GM21381 (cell line): ENCODE results near the gene EFEMP2.

ENCODE experiments used
- ATAC-seq: cut with Tn5 transposase; IDR thresholded peaks from one replicate; pipeline ENCODE4 v1.9.1; 2021; ENCODE audit warnings: mild to moderate bottlenecking, moderate library complexity; ENCODE audit not compliant: unreplicated experiment

EFEMP2 gene

DNA sequence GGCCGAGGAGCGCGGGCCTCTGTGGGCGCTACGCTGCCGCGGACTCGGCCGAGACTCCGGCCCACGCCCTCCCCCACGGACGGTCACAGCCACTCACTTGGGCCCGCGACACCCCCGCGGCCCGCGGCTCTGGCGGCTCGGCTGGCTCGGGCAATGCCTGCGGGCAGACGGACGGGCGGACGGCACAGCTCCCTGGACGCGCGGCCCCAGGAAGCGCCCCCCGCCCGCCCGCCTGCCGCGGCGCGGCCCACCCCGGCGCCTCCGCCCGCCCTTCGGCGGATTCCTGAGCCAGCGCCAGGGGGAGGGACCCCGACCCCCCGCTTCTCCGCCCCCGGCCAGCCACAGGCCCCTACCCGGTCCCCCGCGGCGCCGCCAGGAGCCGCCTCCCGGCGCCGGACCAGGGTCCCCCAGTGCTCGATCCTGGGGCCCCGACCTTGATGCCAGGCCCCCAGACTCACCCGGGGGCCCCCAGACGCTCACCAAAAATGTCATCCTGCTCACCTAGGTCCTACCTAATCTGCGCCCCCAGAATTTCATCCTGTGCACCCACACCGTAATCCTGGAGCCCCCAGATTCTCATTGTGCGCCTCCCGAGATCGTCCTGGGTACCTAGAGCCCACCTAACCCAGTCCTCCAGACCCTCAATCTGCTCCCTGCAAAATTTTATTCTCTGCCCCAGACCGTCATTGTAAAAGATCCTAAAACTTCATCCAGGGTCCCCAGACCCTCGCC lies at the start of gene EFEMP2:
Gene EFEMP2 (minus strand): TSS at position 215 of the 732 bp plus-strand sequence. CDS start 446 bp downstream, outside the sequence.
- no peak for ATAC-seq

DNA sequence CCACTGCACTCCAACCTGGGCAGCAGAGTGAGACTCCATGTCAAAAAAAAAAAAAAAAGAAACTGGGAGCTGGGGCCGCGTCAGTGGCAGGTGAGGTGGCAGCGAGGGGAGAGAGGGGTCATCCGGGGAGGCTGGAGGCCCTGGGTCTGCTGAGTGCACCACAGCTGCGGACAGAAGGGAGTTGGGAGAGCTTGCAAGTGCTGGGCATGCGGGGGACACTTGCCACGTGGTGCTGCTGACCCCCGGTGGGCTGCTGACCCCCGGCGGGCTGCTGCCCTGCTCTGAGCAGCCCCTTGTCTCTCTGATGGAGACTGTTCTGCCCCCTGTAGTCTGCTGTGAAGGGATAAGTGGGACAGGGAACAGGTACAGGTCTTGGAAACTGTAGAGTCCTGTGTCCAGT lies 49.3 kb upstream of the EFEMP2 start:
- ATAC-seq = no peak

DNA sequence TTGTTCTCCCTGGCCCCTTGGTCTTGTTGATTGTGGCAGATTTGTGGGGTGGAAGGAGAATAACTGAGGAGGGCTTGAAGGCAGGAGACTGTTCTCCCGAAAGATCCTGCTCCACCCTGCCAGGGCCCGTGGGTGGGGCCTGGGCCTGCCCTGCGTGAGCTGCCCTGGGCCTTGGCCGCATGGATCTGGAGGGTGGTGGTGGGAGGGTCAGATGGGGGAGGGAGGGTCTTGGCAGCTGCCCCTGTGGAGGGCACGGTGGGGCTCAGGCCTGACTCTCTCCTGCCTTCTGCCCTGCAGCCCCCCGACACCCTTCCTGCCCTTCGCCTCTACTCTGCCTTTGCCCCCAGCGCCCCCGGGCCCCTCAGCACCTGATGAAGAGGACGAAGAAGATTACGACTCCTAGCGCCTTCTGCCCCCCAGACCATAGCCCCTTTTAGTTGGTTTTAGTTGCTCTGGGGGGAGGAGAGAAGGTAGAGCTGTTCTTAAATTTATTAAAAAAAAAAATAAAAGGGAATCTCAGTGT lies 48.5 kb upstream of the EFEMP2 start:
- ATAC-seq = no peak

DNA sequence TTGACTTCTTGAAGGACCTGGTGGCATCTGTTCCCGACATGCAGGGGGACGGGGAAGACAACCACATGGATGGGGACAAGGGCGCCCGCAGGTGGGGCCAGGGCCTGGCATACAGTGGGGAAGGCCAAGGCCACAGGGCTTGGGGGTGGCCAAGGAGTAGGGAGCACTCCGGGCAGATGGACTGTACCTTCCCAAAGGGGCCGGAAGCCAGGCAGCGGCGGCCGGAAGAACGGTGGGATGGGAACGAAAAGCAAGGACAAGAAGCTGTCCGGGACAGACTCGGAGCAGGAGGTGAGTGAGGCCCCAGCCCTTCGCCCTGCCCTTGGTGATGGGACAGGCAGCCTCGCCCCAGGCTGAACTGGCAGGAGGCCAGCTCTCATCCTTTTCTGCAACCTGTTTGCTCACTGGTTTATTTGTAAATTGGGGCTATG lies 47.8 kb upstream of the EFEMP2 start:
- no peak for ATAC-seq

DNA sequence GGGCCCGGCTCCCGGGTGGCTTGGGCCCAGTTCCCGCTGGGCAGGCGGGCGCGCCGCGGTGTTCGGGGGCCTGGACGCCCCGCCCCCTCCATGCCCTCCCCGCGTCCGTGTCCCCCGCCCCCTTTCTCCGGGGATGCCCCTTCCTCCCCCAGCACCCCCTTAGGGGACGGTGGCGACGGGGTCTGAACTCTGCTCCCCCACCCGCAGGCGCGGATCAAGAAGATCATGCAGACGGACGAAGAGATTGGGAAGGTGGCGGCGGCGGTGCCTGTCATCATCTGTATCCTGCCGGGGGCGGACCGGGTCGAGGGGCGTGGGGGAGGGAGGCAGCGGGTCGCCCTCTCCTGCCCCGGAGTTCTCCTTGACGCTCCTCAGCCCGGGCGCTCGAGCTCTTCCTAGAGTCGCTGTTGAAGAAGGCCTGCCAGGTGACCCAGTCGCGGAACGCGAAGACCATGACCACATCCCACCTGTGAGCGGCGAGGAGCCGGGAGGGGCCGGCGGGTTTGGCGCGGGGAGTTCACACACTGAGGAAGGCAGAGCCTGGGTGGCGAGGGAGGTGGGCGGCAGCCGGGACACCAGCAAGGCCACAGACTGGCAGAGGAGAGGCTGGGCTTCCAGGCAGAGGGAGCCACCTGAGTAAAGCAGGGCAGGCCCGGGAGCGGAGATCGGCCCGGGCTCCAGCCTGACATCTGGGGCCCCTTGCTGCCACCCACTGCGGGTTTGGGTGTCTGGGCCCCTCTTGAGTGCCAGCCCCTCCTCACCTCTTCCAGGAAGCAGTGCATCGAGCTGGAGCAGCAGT lies 47.2 kb upstream of the EFEMP2 start:
- ATAC-seq = peak; percentile 38

DNA sequence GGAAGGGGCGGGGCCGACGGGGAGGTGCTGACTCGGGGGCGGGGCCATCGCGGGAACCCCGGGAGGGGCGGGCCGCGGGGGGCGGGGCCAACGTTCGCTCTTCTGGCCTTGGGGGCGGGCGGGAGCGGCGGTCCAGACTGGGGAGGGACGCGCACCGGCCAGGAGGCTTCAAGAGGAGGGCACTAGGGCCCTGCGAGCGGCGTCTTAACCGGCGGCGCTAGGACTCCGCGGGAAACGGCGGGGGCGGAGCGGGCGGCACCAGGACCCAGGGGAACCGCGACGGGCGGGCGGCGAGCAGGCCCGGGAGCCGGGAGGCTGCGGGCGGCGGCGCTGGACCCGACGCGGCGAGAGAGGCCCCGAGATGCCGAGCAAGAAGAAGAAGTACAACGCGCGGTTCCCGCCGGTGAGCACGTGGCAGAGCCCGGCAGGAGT lies 46.6 kb upstream of the EFEMP2 start, which contains the start of gene DRAP1:
Gene DRAP1 (plus strand): TSS at position 286 of the 432 bp plus-strand sequence. CDS start 76 bp downstream, at position 362.
- ATAC-seq = peak; percentile 74

DNA sequence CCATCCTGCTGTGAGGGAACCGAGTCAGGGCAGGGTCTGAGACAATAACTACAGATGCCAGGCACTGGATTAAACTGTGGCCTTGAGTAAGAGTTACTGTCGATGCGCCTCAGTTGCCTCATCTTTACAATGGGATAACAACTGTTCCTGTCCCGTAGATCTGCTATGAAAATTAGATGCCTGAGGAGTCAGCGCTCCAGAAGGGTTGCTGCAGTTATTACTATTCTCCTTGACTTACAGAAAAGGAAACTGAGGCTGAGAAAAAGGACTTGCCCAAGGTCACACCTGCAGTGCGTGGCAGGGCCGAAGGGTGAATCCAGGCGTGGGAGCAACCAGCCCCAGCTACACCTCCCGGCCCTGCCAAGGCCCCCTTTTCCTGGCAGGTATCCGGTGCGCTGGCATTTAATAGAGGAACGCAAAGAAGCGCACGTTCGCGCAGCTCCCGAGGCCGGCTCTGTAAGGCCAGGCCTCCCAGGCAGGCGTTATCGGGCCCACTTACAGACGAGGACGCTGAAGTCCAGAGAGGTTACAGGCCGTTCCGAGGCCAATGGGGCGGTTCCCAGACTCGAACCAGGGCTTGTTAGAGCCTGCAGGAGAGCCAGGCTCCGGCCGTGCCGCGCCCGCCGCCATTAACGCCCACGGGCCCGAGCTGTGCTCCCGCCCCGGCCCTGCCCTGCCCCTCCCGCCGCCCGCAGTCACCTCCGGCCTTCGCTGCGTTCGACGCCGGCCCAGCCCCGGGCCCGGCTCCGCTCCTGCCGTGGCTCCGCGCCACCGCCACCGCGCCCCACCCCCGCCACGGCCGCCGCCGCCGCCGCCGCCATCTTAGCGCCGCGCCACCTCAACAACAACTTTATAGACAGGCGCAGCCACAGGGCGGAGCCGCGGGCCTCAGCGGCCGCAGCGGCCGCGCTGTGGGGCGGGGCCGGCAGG lies 45.9 kb upstream of the EFEMP2 start, which contains the start of gene C11orf68:
Gene C11orf68 (minus strand): TSS at position 852 of the 930 bp plus-strand sequence. CDS start 31 bp downstream, at position 821.
- ATAC-seq = peak; percentile 44

DNA sequence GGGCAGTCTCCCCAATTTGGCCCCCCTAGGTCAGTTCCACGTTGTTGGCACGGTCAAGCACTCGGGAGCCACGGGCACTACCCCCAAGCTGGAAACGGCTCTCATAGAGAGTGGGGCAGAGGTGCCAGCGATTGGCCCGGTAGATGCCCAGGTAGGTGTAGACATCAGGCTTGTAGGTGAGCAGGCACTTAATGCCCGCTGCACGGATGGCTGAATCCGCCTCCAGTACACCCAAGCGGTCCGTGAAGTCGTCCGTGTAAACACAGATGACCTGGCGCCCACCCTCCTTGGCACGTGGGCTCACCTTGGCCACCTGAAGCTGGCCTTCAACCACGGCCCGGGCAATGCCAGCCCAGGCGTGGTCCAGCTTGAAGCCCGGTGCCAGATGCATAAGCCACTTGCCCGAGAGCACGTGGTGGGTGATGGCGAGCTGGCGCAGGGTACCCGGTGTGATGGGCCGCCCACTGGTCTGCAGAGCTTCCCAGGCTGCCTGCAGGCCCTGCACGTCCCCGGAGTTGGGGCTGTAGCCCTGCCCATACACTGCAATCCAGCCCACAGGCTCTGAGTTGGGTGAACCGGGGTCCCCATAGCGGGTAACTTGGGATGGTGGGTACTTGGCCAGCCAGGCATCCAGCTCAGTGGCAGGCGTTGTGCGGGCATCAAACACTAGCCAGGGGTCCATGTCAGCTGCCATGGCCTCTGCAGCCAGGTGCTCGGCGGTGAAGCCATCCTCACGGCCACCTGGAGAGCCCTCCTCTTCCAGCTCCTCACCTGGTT lies 45.0 kb upstream of the EFEMP2 start:
- ATAC-seq = no peak

DNA sequence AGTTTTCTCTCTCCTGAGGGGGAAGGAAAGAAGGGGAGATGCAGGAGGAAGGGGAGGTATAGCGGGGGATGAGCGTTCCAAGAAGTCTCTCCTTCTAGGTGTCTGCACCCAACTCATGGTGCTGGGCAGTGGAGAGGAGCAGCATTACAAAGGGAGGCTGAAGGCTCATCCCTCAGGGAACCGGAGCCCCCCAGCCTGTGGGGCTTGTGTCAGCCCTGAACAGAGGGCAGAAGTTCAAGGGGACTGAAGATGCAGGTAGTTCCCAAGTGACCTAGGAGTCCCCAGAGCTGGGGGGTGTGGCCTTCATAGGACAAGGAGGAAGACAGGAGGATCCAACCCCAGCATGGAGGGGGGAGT lies 44.5 kb upstream of the EFEMP2 start:
- no peak for ATAC-seq

DNA sequence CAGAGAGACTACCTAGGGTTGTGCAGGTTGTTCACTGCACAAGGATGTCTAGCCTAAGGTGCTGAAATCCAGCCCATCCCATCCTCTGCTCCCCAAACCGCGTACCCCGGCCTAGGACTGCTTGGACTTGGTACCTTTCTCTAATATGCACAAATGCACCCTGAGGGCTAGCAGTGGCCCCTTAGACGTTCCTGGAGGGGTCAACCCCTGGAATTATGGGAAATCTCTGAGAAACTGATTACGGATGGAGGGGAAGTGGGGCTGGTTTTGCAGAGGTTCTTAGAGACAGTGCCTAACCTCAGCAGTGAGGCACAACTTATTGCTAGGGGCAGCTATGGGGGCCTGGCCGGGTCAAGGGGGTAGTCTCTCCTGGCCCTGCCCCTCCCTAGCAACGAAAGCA lies 43.8 kb upstream of the EFEMP2 start:
- ATAC-seq = no peak

DNA sequence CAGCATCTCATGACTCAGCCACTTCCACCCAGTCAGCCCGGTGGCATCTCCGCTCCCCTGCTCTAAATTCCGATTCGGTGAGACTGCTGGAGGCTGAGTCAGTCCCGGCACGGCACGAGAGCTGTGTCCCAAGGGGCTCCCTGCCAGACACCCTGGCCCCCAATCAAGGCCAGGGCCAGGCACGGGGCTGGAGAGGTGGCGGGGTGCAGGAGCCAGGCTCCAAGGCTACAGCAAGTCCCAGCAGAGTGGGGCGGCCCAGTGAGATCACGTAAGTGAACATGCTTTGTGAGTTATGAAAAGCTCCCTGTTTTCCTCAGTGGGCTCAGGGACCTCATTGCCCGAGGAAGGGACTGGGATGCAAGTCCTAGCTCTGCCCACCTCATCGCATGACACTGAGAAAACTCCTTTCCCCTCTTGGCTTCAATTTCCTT lies 43.2 kb upstream of the EFEMP2 start:
- no peak for ATAC-seq

DNA sequence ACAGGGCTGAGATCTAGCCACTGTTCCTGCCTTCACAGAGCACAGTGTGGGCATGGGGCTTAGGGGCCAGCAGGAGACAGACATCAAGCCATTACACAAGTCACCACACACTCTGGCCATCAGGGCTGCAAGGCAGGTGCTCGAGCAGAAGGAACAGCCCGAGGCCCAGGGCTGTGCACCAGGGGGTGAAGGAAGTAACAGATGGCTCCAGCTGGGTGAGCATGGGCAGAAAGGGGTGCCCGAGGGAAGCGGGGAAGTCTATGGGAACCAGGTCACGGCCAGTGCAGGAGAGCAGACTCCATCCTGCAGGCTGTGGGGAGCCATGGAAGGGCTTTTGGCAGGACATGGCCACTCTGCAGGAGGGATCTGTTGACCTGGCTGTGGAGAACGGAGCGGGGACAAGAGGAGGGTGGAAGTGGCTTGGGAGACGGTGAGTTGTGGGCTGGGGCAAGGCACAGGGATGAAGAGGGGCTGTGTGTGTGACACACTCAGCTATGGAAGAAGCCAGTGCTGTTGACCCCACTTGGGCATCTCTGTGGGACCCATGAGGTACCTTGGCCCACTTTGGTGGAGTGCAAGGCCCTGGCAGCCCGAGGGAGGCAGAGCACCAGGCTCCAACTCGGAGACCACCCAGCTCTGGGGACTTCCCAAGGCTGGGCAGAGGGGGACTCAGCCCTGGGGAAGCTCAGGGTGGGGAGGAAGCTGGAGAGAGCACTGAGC lies 42.7 kb upstream of the EFEMP2 start:
- no peak for ATAC-seq

DNA sequence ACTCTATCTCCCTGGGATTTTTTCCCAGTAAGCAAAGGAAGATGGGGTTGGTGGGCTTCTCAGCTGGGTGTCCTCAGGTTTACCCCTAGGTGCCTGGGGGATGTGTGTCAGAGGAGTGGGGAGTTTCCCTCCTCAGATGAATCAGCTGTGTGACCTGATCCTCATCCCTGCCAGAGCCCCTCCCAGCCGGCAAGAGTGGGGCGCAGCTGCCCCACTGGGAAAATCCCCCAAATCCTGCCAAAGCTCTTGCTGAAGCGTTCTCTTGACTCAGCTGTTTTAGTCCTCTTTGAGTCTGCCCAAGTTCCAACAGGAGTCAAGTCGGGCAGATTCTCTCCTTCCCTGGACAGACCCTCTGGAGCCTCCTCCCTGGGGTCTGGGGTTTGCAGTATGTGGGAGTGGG lies 40.2 kb upstream of the EFEMP2 start:
- no peak for ATAC-seq

DNA sequence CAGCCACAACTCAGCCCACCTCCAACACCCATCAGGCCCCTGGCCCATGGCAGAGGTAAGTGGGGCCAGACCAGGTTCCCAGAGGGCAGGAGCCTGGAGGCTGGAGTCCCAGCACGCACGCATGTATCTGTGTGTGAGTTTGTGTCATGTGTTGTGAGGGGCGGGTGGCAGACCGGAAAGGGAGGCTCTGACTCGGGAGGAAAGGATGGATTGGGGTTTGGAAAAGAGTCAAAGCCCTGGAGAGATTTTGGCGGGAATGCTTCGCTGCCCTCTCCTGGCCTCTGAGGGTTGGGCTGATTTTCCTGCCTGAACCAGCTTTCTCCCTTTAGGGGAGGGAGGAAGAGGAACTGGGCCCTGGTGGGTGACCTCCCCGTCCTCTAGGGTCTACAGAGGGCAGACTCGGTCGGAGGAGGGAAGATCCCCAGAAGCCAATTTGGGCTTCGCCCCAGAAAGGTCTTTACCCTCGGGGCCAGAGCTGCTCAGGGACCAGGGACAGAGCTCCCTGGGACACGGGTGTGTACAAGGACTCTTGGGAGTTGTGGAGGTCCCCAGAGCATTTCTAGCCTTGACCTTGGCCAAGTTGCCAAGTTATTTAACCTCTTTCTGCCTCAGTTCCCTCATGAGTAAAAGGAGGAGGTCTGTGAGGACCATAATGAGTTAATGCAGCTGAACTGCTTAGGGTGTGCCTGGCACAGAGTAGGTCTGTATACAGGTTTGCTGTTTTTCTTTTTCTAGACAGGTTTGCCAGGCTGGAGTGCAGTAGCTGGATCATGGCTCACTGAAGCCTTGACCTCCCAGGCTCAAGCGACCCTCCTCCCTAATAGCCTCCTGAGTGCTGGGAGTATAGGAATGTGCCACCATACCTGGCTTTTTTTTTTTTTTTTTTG lies 39.3 kb upstream of the EFEMP2 start:
- no peak for ATAC-seq

DNA sequence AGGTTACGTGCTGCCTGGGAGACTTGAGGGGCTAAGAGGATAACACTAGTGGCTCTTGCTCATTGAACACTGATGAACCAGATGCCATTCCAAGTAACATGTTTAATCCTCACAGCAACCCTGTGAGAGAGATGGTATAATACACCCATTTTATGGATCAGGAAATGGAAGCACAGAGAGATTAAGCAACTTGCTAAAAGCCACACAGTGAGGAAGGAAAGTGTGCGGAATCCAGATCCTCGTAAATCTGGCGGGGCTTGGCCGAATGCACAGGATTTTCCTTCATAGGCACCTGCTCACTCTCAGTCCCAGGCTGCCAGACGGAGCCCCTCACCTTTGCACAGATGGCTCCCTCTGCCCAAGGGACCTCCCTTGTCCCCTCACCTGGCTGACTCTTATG lies 35.3 kb upstream of the EFEMP2 start:
- ATAC-seq = no peak

DNA sequence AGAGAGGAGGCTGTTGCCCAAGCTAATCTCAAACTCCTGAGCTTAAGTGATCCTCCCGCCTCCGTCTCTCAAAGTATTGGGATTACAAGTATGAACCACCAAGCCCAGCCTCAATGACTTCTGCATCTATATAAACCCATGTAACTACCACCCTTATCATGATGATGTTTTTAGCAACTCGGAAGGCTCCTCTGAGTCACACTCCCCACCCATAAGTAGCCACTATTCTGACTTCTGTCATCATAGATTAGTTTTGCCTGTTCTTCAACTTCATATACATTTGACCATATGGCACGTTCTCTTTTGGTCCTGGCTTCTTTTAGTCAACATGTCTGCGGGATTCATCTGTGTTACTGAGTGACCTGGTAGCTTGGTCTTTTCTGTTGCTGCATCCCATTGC lies 34.0 kb upstream of the EFEMP2 start:
- ATAC-seq = no peak

DNA sequence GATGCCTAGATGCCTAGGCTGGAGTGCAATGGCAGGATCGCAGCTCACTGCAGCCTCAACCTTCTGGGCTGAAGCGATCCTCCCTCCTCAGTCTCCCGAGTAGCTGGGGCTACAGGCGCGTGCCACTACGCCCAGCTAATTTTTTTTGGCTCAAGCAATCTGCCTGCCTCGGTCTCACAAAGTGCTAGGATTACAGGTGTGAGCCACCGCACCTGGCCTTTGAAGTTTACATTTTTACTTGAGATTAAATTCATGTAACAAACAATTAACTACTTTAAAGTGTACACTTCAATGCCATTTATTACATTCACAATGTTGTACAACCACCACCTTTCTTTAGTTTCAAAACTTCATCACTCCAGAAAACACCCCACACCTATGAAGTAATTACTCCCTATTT lies 31.1 kb upstream of the EFEMP2 start:
- no peak for ATAC-seq

DNA sequence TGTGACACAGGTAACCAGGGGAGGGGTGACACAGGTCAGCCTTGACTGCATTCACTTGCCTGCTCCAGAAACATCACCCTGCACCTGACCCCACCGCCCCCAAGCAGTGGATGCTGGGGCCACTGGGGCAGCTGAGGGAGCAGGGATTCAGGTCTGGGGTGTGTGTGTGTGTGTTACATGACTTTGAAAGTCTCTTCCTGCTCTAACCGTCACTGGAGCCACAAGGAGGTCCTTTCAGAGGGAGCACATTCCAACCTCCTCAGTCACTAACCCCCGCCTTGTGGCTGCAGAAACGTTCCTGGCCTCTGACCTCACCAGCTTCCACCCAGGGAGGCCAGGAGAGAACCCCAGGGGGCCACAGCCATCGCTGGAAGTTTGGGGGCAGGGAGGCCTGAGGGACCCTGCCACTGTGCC lies 30.5 kb upstream of the EFEMP2 start:
- ATAC-seq = no peak
